ENCODE data around the gene ANKRD11. TPM values are rescaled to one million over a fixed set of nuclear protein-coding genes. Genes with fewer than 3 reads are reported as not detected.

Gene ANKRD11
- total RNA-seq, 1 donor from 2014 or later, result 133 TPM

DNA sequence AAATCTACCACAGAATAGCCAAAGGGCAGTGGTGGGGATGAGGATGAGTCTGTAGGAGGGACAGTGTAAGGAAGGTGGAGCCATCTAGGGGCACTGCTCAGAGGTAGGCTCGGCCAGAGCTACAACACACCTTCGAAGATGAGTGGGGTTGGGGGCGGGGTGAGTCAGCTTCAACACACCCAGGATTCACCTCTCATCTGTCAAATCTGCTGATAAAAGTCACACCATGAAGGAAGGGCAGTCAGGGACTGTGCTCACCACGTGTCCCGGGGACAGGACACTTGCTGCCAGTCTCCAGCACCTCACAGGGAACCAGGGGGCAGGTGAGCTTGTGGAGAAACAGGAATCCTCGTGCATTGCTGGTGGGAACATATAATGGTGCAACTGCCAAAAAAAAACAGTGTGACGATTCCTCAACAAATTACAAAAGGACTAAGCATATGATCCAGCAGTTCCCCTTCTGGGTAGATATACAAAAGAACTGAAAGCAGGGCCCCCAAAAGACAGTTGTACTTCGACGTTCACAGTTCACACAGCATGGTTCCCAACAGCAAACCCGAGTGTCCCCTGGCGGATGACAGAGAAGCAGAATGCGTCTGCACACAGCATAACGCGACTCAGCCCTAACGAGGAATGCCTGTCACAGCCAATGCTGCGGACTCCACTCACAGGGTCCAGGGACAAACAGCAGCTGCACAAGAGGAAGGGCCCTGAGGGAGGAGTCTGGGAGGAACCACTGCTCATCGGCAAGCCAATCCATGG is 133.1 kb downstream of the ANKRD11 start:
- H3K27me3 ChIP-seq (ENCODE audit: control insufficient read depth, insufficient read depth, low read length), result no peaks in the 10 kb centered on the region
- no peaks in the 10 kb centered on the region for H3K36me3 ChIP-seq (ENCODE audit: control insufficient read depth, insufficient read depth, low read length)
- H3K4me3 ChIP-seq (ENCODE audit: low read depth, low read length), result no peak overlapping the region
- TF ChIP-seq, protein P1, sequence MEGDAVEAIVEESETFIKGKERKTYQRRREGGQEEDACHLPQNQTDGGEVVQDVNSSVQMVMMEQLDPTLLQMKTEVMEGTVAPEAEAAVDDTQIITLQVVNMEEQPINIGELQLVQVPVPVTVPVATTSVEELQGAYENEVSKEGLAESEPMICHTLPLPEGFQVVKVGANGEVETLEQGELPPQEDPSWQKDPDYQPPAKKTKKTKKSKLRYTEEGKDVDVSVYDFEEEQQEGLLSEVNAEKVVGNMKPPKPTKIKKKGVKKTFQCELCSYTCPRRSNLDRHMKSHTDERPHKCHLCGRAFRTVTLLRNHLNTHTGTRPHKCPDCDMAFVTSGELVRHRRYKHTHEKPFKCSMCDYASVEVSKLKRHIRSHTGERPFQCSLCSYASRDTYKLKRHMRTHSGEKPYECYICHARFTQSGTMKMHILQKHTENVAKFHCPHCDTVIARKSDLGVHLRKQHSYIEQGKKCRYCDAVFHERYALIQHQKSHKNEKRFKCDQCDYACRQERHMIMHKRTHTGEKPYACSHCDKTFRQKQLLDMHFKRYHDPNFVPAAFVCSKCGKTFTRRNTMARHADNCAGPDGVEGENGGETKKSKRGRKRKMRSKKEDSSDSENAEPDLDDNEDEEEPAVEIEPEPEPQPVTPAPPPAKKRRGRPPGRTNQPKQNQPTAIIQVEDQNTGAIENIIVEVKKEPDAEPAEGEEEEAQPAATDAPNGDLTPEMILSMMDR (IDR thresholded peaks at IDR 0.05; ENCODE audit: insufficient read depth, low read length, poor library complexity, severe bottlenecking), result no peak
- no peak for DNase-seq (ENCODE audit: low read depth)

DNA sequence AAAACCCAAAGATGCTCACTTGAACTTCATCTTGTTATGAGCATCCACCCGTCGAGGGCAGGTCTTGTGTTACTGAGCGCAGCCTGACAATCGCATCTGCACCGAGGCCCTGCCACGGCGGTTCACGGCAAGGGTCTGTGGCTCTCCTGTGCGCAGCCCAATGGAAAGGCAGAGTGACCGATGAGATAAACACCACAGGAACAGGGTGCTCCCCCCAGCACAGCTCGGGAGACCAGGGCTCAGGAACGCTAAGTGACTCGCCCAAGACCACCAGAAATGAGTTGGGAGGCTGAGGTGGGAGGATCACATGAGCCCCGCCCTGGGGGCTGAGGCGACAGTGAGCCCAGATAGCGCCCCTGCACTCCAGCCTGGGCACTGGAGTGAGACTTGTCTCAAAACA is 134.7 kb downstream of the ANKRD11 start:
- Histone ChIP-seq H3K27me3 (ENCODE audit: control insufficient read depth, insufficient read depth, low read length) (no peaks in the 10 kb centered on the region), H3K36me3 (ENCODE audit: control insufficient read depth, insufficient read depth, low read length) (no peaks in the 10 kb centered on the region), H3K4me3 (ENCODE audit: low read depth, low read length) (no peak overlapping the region)
- no peak for DNase-seq (ENCODE audit: low read depth)
- TF ChIP-seq, protein P1 (IDR thresholded peaks at IDR 0.05; ENCODE audit: insufficient read depth, low read length, poor library complexity, severe bottlenecking), result no peak

DNA sequence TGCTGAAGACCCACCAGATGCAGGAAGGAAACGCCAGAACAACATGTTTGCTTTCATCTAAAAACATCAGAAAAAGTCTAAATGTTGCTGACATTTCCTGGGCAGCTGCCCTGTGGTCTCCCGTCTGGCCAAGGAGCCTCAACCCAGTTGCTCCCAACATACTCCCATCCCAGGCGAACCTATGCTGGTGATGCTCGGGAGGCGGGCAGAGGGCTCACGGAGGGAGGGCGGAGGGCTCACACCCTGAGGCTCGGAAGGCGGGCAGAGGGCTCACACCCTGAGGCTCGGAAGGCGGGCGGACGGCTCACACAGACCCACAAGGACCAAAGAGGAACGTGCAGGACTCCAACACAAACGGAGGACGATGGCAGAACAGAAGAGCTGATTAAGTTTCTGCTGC is 135.4 kb downstream of the ANKRD11 start:
- no peak for DNase-seq (ENCODE audit: low read depth)
- Histone ChIP-seq H3K36me3 (ENCODE audit: control insufficient read depth, insufficient read depth, low read length) (no peaks in the 10 kb centered on the region), H3K4me3 (ENCODE audit: low read depth, low read length) (no peak overlapping the region), H3K27me3 (ENCODE audit: control insufficient read depth, insufficient read depth, low read length) (no peaks in the 10 kb centered on the region)
- TF ChIP-seq, protein P1 (IDR thresholded peaks at IDR 0.05; ENCODE audit: insufficient read depth, low read length, poor library complexity, severe bottlenecking), result no peak

DNA sequence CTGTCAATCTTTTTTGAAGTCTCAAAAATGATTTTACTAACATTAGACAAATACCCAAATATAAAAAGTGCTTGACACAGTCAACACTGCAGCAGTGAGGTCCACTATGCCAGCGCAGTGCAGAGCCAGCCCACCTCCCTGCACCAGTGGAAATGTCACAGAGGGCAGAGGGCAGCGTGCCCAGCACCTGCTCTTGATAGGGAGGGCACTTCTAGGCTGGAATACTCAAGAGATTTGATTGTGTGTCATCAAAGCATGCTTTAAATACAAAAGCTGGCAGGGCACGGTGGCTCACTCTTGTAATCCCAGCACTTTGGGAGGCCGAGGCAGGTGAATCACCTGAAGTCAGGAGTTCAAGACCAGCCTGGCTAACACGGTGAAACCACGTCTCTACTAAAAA is 136.0 kb downstream of the ANKRD11 start:
- DNase-seq (ENCODE audit: low read depth), result no peak
- TF ChIP-seq, protein P1 (IDR thresholded peaks at IDR 0.05; ENCODE audit: insufficient read depth, low read length, poor library complexity, severe bottlenecking), result no peak
- Histone ChIP-seq H3K27me3 (ENCODE audit: control insufficient read depth, insufficient read depth, low read length) (no peaks in the 10 kb centered on the region), H3K36me3 (ENCODE audit: control insufficient read depth, insufficient read depth, low read length) (no peaks in the 10 kb centered on the region), H3K4me3 (ENCODE audit: low read depth, low read length) (no peak overlapping the region)

DNA sequence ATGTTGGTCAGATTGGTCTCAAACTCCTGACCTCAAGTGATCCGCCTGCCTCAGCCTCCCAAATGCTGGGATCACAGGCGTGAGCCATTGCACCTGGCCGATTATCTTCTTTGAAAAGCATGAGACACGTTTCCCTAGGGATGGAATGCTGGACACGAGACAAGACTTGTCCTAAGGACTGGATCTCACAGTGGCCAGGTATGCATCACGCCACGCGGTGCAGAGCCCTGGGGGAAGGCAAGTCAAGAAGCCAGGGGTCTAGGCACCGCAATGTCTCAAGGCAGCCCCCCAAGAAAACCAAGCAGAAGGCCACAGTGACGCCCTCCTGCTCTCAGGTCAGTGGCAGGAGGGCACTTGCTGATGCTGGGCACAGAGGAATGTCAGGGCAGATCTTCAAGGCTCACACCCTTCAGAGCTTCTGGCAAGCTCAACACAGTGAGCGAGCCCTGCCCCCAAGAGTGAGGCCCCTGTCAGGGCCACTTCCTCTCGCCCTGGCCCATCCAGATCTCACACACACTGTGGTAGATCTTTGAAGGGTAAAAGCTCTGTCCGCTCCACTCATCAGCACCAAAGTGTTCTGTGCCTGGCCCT is 138.2 kb downstream of the ANKRD11 start:
- H3K36me3 ChIP-seq (ENCODE audit: control insufficient read depth, insufficient read depth, low read length), result no peaks in the 10 kb centered on the region
- no peak for DNase-seq (ENCODE audit: low read depth)

More for the DNA sequence above, 138.2 kb downstream of the ANKRD11 start:
- TF ChIP-seq, protein P1 (IDR thresholded peaks at IDR 0.05; ENCODE audit: insufficient read depth, low read length, poor library complexity, severe bottlenecking), result no peak
- H3K4me3 ChIP-seq (ENCODE audit: low read depth, low read length), result no peak overlapping the region
- H3K27me3 ChIP-seq (ENCODE audit: control insufficient read depth, insufficient read depth, low read length), result no peaks in the 10 kb centered on the region

Measured in kidney epithelial cell (primary cell).